Measurements from ENCODE around the gene PIGB.

GRCh38 chr15:55270291-55270690 is 48.7 kb upstream of the PIGB start:
- no peak for TF ChIP-seq POLR2A (IDR thresholded peaks at IDR 0.05; ENCODE audit: low read length)
- TF ChIP-seq GATA1 (IDR thresholded peaks at IDR 0.05; ENCODE audit: low read depth, low read length): no peak
